ENCODE measurements around the gene FARS2. TPM values are rescaled to one million over a fixed set of nuclear protein-coding genes. Genes with fewer than 3 reads are reported as not detected.

The FARS2 gene
- total and polyA plus RNA-seq, 2 of the 13 experiments (the other 11 are each of a cell fraction or from before 2014, with no cell fraction given), result 15.4 to 26.0 TPM

- peak; percentile 71; the same call in 1 of the 2 replicates for TF ChIP-seq ZNF142 (CRISPR knock-in tag; IDR thresholded peaks at IDR 0.05)
- no peak; the same call in 1 of the 2 replicates for TF ChIP-seq ARHGAP35 (CRISPR knock-in tag; IDR thresholded peaks at IDR 0.05; ENCODE audit: borderline replicate concordance)
- TF ChIP-seq HINFP (CRISPR knock-in tag; IDR thresholded peaks at IDR 0.05; ENCODE audit: low read depth), result peak; percentile 61; the same call in 1 of the 2 replicates
- TF ChIP-seq ZFP90 (CRISPR knock-in tag; IDR thresholded peaks at IDR 0.05; ENCODE audit: borderline replicate concordance), result peak; percentile 76; the same call in 1 of the 2 replicates
- no peak for TF ChIP-seq ATF1 (CRISPR knock-in tag; IDR thresholded peaks at IDR 0.05)
- TF ChIP-seq ZNF543 (CRISPR knock-in tag; IDR thresholded peaks at IDR 0.05), result peak; percentile 60; the same call in 1 of the 2 replicates
- peak; percentile 37; the same call in 1 of the 2 replicates for TF ChIP-seq UBTF (CRISPR knock-in tag; IDR thresholded peaks at IDR 0.05)
- TF ChIP-seq GPBP1L1 (CRISPR knock-in tag; IDR thresholded peaks at IDR 0.05), result no peak
- no peak for TF ChIP-seq ZFP1 (CRISPR knock-in tag; IDR thresholded peaks at IDR 0.05)
- TF ChIP-seq AGO2 (optimal IDR thresholded peaks at IDR 0.05; ENCODE audit: low read depth, low read length), result peak; percentile 71
- peak; percentile 77 for TF ChIP-seq MAX (IDR thresholded peaks at IDR 0.05)
- TF ChIP-seq PHF20 (CRISPR knock-in tag; IDR thresholded peaks at IDR 0.05), result peak; percentile 14
- no peak for TF ChIP-seq TP53 (CRISPR knock-in tag; conservative IDR thresholded peaks at IDR 0.05)
- TF ChIP-seq TFE3 (CRISPR knock-in tag; IDR thresholded peaks at IDR 0.05), result 0 out of 2 replicates have a peak, but pooled peaks have one; percentile 35
- peak; percentile 64; the same call in 1 of the 2 replicates for TF ChIP-seq ZNF274 (CRISPR knock-in tag; IDR thresholded peaks at IDR 0.05)
Observed at GRCh38 chr6:5260661-5261544, at the start of gene FARS2, which contains the start of gene LYRM4 (continued).

Data from HepG2 (cell line).